HG03521 (cell line): ENCODE measurements around the gene AMD1.
"Not testable (repeated sequence)": the region's sequence is repeated elsewhere in the genome, so short reads cannot be mapped to it uniquely, and the experiment has no call there.

Experiments
- ATAC-seq: cut with Tn5 transposase; IDR thresholded peaks from one replicate; pipeline ENCODE4 v1.9.1; 2021; ENCODE audit warnings: mild to moderate bottlenecking, moderate library complexity; ENCODE audit not compliant: unreplicated experiment

AMD1 gene

GRCh38 chr6:110873981-110874879, at the start of gene AMD1:
TSS of gene AMD1 (plus strand) at chr6:110874785. CDS start at chr6:110875106, 321 bp downstream.
- ATAC-seq, result peak; percentile 75

- no peak for ATAC-seq
Measured at GRCh38 chr6:110826236-110827129, 48.1 kb upstream of the AMD1 start.

GRCh38 chr6:110828396-110828795, 46.2 kb upstream of the AMD1 start:
- no peak for ATAC-seq

- ATAC-seq, result no peak
Measured at GRCh38 chr6:110831405-110831804, 43.2 kb upstream of the AMD1 start.

- ATAC-seq, result no peak
Measured at GRCh38 chr6:110833831-110834230, 40.8 kb upstream of the AMD1 start.

GRCh38 chr6:110835751-110836150, 38.8 kb upstream of the AMD1 start:
- not testable (repeated sequence) for ATAC-seq

GRCh38 chr6:110841266-110841665, 33.3 kb upstream of the AMD1 start:
- ATAC-seq, result no peak

- no peak for ATAC-seq
Measured at GRCh38 chr6:110849781-110850180, 24.8 kb upstream of the AMD1 start.

GRCh38 chr6:110852773-110853172, 21.8 kb upstream of the AMD1 start:
- ATAC-seq, result no peak

GRCh38 chr6:110853754-110854477, 20.7 kb upstream of the AMD1 start:
- no peak for ATAC-seq

- ATAC-seq, result no peak
Measured at GRCh38 chr6:110856296-110856695, 18.3 kb upstream of the AMD1 start.

GRCh38 chr6:110858016-110858415, 16.6 kb upstream of the AMD1 start:
- no peak for ATAC-seq

GRCh38 chr6:110858562-110859214, 15.9 kb upstream of the AMD1 start:
- no peak for ATAC-seq

GRCh38 chr6:110859335-110859792, 15.2 kb upstream of the AMD1 start:
- ATAC-seq, result no peak

GRCh38 chr6:110864824-110865223, 9.8 kb upstream of the AMD1 start:
- ATAC-seq, result no peak

- ATAC-seq, result peak; percentile 9
Measured at GRCh38 chr6:110874880-110875547, 429 bp downstream of the AMD1 start.

- ATAC-seq, result peak; percentile 14
Measured at GRCh38 chr6:110875548-110876169, 1.1 kb downstream of the AMD1 start.

- peak; percentile 34 for ATAC-seq
Measured at GRCh38 chr6:110876170-110876773, 1.7 kb downstream of the AMD1 start.
